Activated T-cell treated with anti-CD3 and anti-CD28 coated beads, Interleukin-2, amount 50 U/mL, for 72 hours (primary cell): ENCODE measurements around the gene KCNQ1. TPM values are rescaled to one million over a fixed set of nuclear protein-coding genes. Genes with fewer than 3 reads are reported as not detected.
"Not testable (repeated sequence)": the region's sequence is repeated elsewhere in the genome, so short reads cannot be mapped to it uniquely, and the experiment has no call there.

Experiments
- ATAC-seq, 2 donors: fragments of 150-1000 bp; cut with Tn5 transposase; replicated peaks in 1 of 2; 2 replicates each; pipeline ENCODE4 v1.10.0; 2021; ENCODE audit warnings: moderate library complexity in 2 of 2, mild to moderate bottlenecking in 1 of 2
- DNase-seq, 2 donors: peaks; one replicate each; pipeline ENCODE4 v3.0.0; 2021 to 2022; ENCODE audit warnings: mixed read lengths in 1 of 2
- H3K27ac Mint-ChIP-seq: one replicate; pipeline ENCODE4 v1.8.0; 2022; ENCODE audit warnings: mild to moderate bottlenecking, moderate library complexity, mixed read lengths
- H3K27me3 Mint-ChIP-seq: one replicate; pipeline ENCODE4 v1.8.0; 2022; ENCODE audit warnings: low read depth, mixed read lengths
- H3K36me3 Mint-ChIP-seq, 2 donors: one replicate each; pipeline ENCODE4 v1.8.0; 2022; ENCODE audit warnings: mixed read lengths in 2 of 2, mild to moderate bottlenecking in 1 of 2; ENCODE audit not compliant: insufficient read depth in 2 of 2
- H3K4me1 Mint-ChIP-seq: one replicate; pipeline ENCODE4 v1.8.0; 2022; ENCODE audit warnings: low read depth, mixed read lengths
- H3K4me3 Mint-ChIP-seq, 2 donors: one replicate each; pipeline ENCODE4 v1.8.0; 2022; ENCODE audit warnings: mild to moderate bottlenecking in 2 of 2, mixed read lengths in 2 of 2, moderate library complexity in 2 of 2
- H3K9me3 Mint-ChIP-seq, 2 donors: one replicate each; pipeline ENCODE4 v1.8.0; 2022; ENCODE audit warnings: mixed read lengths in 2 of 2
- total RNA-seq, 2 donors: library from RNA; stranded (reverse); gene quantifications; one replicate each; pipeline ENCODE4 v1.2.3, GENCODE V29; 2022

The KCNQ1 gene
- total RNA-seq, 2 donors from 2014 or later = 11.4 TPM

DNA sequence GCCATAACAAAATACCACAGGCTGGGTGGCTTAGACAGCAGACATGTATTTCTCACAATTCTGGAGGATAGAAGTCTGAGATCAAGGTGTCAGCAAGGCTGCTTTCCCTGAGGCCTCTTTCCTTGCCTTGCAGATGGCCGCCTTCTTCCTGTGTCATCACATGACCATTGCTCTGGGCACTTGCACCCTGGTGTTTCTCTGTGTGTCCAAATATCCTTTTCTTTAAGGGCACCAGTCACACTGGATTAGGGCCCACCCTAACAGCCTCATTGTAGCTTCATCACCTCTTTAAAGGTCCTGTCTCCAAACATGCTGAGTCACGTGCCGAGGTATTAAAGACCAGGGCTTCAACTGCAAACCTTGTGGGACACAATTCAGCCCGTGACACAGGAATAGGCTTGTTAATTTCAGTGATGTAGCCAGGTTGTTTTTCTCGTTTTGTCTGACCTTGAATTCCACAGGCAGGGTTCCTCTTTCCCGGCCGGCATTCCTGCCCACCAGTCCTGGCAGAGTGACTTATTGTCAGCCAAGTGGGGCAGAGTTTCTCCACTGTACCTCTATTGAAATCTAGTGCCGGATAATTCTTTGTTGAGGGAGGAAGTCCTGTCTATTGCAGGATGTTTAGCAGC is 154.9 kb downstream of the KCNQ1 start:
- no peaks in the 10 kb centered on the region for H3K27me3 Mint-ChIP-seq
- H3K27ac Mint-ChIP-seq = no peak overlapping the region
- peaks cover 3 to 6% of the 10 kb centered on the region in 2 donors for H3K9me3 Mint-ChIP-seq
- H3K36me3 Mint-ChIP-seq = peaks cover 2 to 14% of the 10 kb centered on the region in 2 donors
- ATAC-seq = no peak
- H3K4me1 Mint-ChIP-seq = no peaks in the 10 kb centered on the region
- no peak overlapping the region for H3K4me3 Mint-ChIP-seq
- no peak for DNase-seq

DNA sequence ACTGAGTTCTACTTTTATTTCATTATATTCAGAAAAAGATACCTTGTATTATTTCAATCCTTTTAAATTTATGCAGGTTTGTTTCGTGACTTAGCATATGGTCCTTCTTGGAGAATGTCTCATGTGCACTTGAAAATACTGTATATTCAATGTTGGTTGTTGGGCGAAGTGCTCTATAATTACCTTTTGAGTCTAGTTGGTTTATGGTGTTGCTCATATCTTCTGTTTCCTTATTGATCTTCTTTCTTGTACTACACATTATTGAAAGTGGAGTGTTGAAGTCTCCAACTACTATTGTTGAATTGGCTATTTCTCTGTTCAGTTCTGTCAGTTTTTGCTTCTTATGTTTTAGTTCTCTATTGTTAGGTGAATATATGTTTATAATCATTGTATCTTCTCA is 164.5 kb downstream of the KCNQ1 start:
- Mint-ChIP-seq H3K36me3 (peaks cover 5 to 14% of the 10 kb centered on the region in 2 donors), H3K9me3 (peaks cover 3 to 8% of the 10 kb centered on the region in 2 donors), H3K27ac (no peak overlapping the region), H3K4me3 (no peak overlapping the region), H3K27me3 (no peaks in the 10 kb centered on the region), H3K4me1 (no peaks in the 10 kb centered on the region)
- no peak for ATAC-seq
- no peak for DNase-seq

DNA sequence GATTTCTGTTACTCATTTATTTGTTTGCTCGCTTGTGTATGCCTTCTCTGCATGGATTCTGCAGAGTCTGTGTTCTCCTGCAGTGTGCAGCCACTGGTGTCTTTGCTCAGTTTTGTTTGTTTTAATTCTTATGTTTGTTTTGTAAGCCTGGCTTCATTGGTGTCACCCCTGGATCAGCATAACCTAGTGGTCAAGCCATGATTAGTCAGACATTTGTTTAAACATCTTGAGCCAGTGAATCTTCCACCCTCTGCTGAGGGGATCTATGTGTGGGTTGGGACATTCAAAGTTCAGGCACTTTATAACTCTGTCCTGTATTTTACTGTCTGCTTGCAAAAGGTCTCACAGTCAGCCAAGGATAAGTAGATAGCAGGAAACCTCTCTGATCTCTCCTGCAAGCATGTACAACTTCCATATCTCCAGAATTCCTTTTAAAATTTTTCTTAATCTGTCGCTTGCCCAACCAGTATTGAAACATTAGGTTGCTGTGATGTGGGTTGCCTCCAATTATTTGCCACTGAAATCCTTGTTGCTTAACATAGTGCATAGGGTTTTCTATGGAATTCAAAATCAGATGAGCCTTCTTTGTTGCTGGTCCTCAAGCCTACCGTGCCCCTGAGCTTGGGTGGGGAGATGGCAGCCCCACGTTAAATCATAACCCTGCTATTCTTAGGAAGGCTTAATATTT is 168.2 kb downstream of the KCNQ1 start:
- Mint-ChIP-seq H3K27me3 (no peaks in the 10 kb centered on the region), H3K4me3 (no peak overlapping the region), H3K4me1 (no peaks in the 10 kb centered on the region), H3K9me3 (peaks cover 3 to 6% of the 10 kb centered on the region in 2 donors), H3K36me3 (peaks cover 5 to 11% of the 10 kb centered on the region in 2 donors), H3K27ac (no peak overlapping the region)
- ATAC-seq (no peak), DNase-seq (no peak)

DNA sequence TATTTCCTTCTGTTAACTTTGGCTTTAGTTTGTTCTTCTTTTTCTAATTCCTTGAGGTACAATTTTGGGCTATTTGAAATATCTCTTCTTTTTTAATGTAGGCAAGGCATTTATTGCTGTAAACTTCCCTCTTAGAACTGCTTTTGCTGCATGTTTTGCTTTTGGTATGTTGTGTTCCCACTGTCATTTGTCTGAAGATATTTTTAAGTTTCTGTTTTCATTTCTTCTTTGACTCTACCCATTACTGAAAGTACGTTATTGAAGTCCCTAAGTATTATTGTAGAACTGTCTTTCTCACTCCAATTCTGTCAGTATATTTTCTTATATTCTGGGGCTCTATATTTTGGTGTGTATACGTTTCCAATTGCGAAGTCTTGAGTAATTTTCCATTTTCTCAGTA is 177.1 kb downstream of the KCNQ1 start:
- Mint-ChIP-seq H3K36me3 (peaks cover 0 to 2% of the 10 kb centered on the region in 2 donors), H3K4me1 (no peaks in the 10 kb centered on the region), H3K27ac (peak overlapping the region; percentile 54), H3K9me3 (no peaks in the 10 kb centered on the region), H3K4me3 (peak overlapping the region in 1 of 2 donors; percentile 29), H3K27me3 (no peaks in the 10 kb centered on the region)
- ATAC-seq = no peak
- DNase-seq = no peak

DNA sequence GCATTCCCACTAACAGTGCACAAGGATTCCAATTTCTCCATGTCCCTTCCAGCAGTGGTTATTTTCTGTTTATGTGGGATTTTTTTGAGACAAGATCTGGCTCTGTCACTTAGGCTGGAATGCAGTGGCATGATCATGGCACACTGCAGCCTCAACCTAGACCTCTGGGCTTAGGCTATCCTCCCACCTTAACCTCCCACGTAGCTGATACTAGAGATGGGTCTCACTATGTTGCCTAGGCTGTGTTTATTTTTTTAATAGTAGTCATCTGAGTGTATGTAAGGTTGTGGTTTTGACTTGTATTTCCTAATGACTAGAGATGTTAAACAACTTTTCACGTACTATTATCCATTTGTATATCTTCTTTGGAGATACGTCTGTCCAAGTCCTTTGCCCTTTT is 180.4 kb downstream of the KCNQ1 start:
- H3K27ac Mint-ChIP-seq = no peak overlapping the region
- no peak for DNase-seq
- H3K4me1 Mint-ChIP-seq = no peaks in the 10 kb centered on the region
- no peak overlapping the region for H3K4me3 Mint-ChIP-seq
- no peaks in the 10 kb centered on the region for H3K27me3 Mint-ChIP-seq
- no peak for ATAC-seq
- H3K36me3 Mint-ChIP-seq = peaks cover 2 to 4% of the 10 kb centered on the region in 2 donors
- peaks cover 2 to 4% of the 10 kb centered on the region in 2 donors for H3K9me3 Mint-ChIP-seq

DNA sequence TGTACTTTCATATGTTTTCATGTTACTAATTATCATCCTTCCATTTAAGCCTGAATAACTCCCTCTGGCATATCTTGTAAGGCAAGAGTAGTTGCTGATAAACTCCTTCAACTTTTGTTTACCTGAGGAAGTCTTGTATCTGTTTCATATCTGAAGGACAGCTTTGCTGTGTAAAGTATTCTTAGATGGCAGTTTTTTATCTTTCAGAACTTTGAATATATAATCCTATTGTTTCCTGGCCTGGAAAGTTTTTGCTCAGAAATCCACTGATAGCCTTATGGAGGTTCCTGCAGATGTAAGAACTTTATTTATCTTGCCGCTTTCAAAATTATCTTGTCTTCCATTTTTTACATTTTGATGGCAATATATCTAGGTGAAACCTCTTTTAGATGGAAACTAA is 185.9 kb downstream of the KCNQ1 start:
- no peak for ATAC-seq
- H3K27me3 Mint-ChIP-seq = no peaks in the 10 kb centered on the region
- H3K36me3 Mint-ChIP-seq = peaks cover 20 to 23% of the 10 kb centered on the region in 2 donors
- H3K9me3 Mint-ChIP-seq = peaks cover 14 to 18% of the 10 kb centered on the region in 2 donors
- H3K4me1 Mint-ChIP-seq = no peaks in the 10 kb centered on the region
- DNase-seq = no peak
- no peak overlapping the region for H3K27ac Mint-ChIP-seq
- no peak overlapping the region for H3K4me3 Mint-ChIP-seq

DNA sequence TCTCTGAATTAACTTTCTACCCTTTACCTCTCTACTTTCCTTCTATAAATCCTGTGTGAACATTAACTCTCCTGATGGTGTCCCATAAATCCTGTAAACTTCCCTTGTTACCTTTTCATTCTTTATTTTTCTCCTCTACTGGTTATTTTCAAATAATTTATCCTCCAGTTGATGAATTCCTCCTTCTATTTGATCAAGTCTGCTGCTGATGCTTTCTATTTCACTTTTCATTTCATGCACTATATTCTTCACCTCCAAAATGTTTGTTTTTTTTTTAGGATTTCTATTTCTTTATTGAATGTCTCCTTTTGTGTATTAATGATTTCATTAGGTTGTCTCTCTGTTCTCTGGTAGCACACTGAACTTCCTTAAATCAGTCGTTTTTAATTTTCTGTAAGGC is 186.4 kb downstream of the KCNQ1 start:
- Mint-ChIP-seq H3K9me3 (peaks cover 14 to 22% of the 10 kb centered on the region in 2 donors), H3K4me1 (no peaks in the 10 kb centered on the region), H3K36me3 (peaks cover 22 to 27% of the 10 kb centered on the region in 2 donors), H3K4me3 (no peak overlapping the region), H3K27ac (no peak overlapping the region), H3K27me3 (no peaks in the 10 kb centered on the region)
- DNase-seq (no peak), ATAC-seq (no peak)

DNA sequence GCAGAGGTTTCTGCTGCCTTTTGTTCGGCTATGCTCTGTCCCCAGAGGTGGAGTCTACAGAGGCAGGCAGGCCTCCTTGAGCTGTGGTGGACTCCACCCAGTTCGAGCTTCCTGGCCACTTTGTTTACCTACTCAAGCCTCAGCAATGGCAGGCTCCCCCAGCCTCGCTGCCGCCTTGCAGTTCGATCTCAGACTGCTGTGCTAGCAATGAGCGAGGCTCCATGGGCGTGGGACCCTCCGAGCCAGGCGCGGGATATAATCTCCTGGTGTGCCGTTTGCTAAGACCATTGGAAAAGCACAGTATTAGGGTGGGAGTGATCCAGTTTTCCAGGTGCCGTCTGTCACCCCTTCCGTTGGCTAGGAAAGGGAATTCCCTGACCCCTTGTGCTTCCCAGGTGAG is 195.0 kb downstream of the KCNQ1 start:
- not testable (repeated sequence) for H3K27me3 Mint-ChIP-seq, H3K4me3 Mint-ChIP-seq, DNase-seq, H3K27ac Mint-ChIP-seq, ATAC-seq, H3K4me1 Mint-ChIP-seq
- peaks cover 29 to 34% of the 10 kb centered on the region in 2 donors for H3K9me3 Mint-ChIP-seq
- H3K36me3 Mint-ChIP-seq = peaks cover 27 to 46% of the 10 kb centered on the region in 2 donors

DNA sequence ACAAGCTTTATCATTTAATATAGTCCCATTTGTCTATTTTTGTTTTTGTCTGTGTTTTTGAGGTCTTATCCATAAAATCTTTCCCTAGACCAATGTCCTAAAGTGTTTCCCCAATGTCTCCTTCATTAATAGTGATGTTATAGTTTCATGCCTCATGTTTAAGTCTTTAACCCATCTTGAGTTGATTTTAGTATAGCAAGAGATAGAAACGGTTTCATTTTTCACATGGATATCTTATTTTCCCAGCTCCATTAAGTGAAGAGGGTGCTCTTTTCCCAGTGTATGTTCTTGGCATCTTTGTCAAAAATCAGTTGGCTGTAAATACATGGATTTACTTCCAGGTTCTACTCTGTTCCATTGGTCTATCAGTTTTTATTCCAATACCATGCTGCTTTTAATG is 196.8 kb downstream of the KCNQ1 start:
- no peak for ATAC-seq
- Mint-ChIP-seq H3K4me1 (no peaks in the 10 kb centered on the region), H3K27me3 (no peaks in the 10 kb centered on the region), H3K4me3 (no peak overlapping the region), H3K36me3 (peaks cover 22 to 45% of the 10 kb centered on the region in 2 donors), H3K9me3 (peaks cover 29 to 31% of the 10 kb centered on the region in 2 donors), H3K27ac (no peak overlapping the region)
- no peak for DNase-seq

DNA sequence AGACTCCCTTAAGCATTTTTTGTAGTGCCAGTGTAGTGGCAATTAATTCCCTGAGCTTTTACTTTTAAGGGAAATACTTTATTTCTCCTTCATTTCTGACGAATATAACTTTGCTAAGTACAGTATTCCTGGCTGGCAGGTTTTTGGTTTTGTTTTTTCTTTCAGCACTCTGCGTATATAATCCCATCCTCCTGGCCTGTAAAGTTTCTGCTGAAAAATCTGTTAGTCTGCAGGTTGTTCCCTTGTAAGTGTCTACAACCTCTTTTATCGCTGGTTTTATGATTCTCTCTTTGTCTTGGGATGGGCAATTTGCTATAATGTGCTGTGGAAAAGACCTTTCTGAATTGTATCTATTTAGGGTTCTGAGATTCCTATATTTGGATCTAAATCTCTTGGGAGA is 198.9 kb downstream of the KCNQ1 start:
- Mint-ChIP-seq H3K27me3 (no peaks in the 10 kb centered on the region), H3K27ac (no peak overlapping the region), H3K9me3 (peaks cover 24 to 30% of the 10 kb centered on the region in 2 donors), H3K4me1 (no peaks in the 10 kb centered on the region), H3K4me3 (no peak overlapping the region), H3K36me3 (peaks cover 21 to 45% of the 10 kb centered on the region in 2 donors)
- ATAC-seq = no peak
- DNase-seq = no peak

DNA sequence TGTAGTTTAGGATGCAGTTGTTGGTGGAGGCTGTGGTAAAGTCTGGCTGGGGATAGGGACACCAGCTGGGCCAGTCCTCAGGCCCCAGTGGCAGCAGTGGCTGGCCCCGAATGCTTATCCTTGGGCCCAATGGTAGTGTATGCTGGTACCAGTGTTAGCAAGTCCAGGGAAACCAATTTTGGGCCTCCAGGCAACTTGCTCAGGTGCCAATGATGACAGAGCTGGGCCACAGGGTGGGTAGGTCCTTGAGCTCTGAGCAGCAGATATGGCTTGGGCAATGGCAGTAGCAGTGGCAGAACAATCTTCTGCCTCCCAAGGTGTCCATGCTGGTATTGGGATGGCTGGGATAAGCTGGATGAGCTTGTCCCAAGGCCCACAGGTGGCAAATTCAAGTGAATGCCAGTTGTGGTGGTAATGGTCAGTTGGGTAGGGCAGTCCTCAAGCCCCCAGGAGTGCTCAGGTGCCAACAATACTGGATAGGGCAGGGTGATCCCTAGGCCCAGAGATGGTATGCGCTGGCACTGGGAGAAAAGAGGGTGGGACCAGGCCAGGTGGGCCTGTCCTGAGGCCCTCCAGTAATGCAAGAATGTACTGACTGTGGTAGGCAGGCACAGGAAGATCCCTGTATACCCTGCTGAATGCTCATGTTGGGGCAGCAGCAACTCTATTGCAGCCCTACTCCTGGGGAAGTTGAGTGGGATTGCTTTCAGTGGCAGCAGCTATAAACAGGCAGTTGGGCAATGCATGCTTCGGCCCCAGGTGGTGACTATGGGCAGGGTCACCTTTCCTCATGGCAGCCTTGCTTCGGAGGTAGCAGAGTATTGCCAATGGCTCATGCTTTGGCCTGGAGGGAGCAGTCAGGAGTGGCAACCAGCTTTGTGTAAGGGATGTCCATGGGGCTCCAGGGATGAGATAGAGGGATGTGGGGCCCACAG is 200.3 kb downstream of the KCNQ1 start:
- Mint-ChIP-seq H3K9me3 (peaks cover 26 to 33% of the 10 kb centered on the region in 2 donors), H3K27me3 (no peaks in the 10 kb centered on the region), H3K4me1 (no peaks in the 10 kb centered on the region), H3K36me3 (peaks cover 25 to 52% of the 10 kb centered on the region in 2 donors), H3K27ac (no peak overlapping the region), H3K4me3 (no peak overlapping the region)
- ATAC-seq (no peak), DNase-seq (no peak)

DNA sequence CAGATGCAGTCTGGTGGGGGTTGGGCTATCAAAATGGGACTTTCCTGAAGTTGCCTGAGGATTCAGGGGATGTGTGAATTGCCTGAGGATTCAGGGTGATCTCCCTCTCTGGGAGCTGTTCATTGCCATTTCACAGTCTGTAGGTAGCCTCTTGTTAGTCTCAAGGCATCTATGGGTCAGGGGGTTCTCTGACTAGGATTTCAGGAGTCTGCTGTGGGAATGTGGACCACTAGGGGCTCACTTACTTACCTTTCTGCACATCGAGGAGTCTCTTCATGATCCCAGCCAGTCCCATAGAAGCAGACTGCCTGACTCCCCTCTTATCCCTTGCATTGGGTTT is 200.9 kb downstream of the KCNQ1 start:
- Mint-ChIP-seq H3K9me3 (peaks cover 29 to 35% of the 10 kb centered on the region in 2 donors), H3K4me3 (no peak overlapping the region), H3K4me1 (no peaks in the 10 kb centered on the region), H3K27ac (no peak overlapping the region), H3K27me3 (no peaks in the 10 kb centered on the region), H3K36me3 (peaks cover 26 to 50% of the 10 kb centered on the region in 2 donors)
- DNase-seq (no peak), ATAC-seq (no peak)

DNA sequence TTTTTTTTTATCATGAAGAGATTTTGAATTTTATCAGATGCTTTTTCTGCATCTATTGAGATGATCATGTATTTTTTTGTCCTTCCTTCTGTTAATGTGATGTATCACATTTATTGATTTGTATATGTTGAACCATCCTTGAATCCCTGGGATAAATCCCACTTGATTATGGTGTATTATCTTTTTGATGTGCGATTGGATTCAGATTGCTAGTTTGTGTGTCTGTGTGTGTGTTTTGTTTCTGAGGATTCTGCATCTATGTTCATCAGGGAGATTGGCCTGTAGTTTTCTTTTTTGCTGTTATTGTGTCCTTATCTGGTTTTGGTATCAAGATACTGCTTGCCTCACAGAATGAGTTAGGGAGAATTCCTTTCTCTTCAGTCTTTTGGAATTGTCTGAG is 202.4 kb downstream of the KCNQ1 start:
- peaks cover 26 to 35% of the 10 kb centered on the region in 2 donors for H3K9me3 Mint-ChIP-seq

More for the DNA sequence above, 202.4 kb downstream of the KCNQ1 start:
- DNase-seq = no peak
- no peak overlapping the region for H3K27ac Mint-ChIP-seq
- no peak for ATAC-seq
- H3K4me1 Mint-ChIP-seq = no peaks in the 10 kb centered on the region
- H3K4me3 Mint-ChIP-seq = no peak overlapping the region
- peaks cover 30 to 42% of the 10 kb centered on the region in 2 donors for H3K36me3 Mint-ChIP-seq
- H3K27me3 Mint-ChIP-seq = no peaks in the 10 kb centered on the region
